Panc1 (cell line): ENCODE measurements around the gene ANP32E. TPM values are rescaled to one million over a fixed set of nuclear protein-coding genes. Genes with fewer than 3 reads are reported as not detected.

Experiments used
- ATAC-seq: fragments of 200-7000 bp; cut with Tn5 transposase; 2 replicates; pipeline ENCODE4 v1.9.1; 2020; ENCODE audit warnings: mild to moderate bottlenecking, moderate library complexity
- BruUV-seq: library from RNA; stranded (reverse); fragments of 400-500 nt; replicated peaks from 2 replicates; lab custom pipeline; 2021; lab: Mats Ljungman, UMichigan
- CTCF ChIA-PET: fragments of 300-600 bp; sonication (Branson Sonifier 250); formaldehyde crosslinking; loops from one replicate; lab custom pipeline; 2022; ENCODE audit warnings: antibody characterized with exemption; lab: Charles Lee
- POLR2A ChIA-PET: fragments of 300-600 bp; sonication (Branson Sonifier 250); formaldehyde crosslinking; loops from one replicate; lab custom pipeline; 2022; ENCODE audit warnings: antibody characterized with exemption; lab: Charles Lee
- DNase-seq: peaks from one replicate; pipeline ENCODE4 v3.0.0-alpha.2; 2010; ENCODE audit warnings: low read depth, low spot score
- H3K27ac ChIP-seq: 2 replicates; pipeline ENCODE4 v1.5.1; 2011; ENCODE audit warnings: mild to moderate bottlenecking, low read length, inconsistent platforms
- H3K27me3 ChIP-seq: fragments of 200-500 bp; sonication (Bioruptor generic); 2 replicates; pipeline ENCODE4 v1.6.0; 2014; ENCODE audit warnings: low read length, inconsistent platforms; ENCODE audit not compliant: control insufficient read depth, insufficient read depth
- H3K36me3 ChIP-seq: fragments of 200-500 bp; sonication (Bioruptor generic); 2 replicates; pipeline ENCODE4 v1.5.1; 2014; ENCODE audit warnings: inconsistent platforms, mild to moderate bottlenecking, low read length, moderate library complexity; ENCODE audit not compliant: control insufficient read depth, insufficient read depth
- H3K4me1 ChIP-seq: 2 replicates; pipeline ENCODE4 v1.5.1; 2011; ENCODE audit warnings: inconsistent platforms, mild to moderate bottlenecking, low read length, moderate library complexity; ENCODE audit not compliant: control insufficient read depth, insufficient read depth
- H3K4me3 ChIP-seq, 2 experiments: 2 replicates each; pipeline ENCODE4 v1.5.1; 2011 to 2012; ENCODE audit warnings: low read depth in 2 of 2, low read length in 2 of 2, mild to moderate bottlenecking in 2 of 2, inconsistent platforms in 1 of 2, moderate library complexity in 1 of 2
- H3K9me3 ChIP-seq: fragments of 200-500 bp; sonication (Bioruptor generic); 2 replicates; pipeline ENCODE4 v1.5.1; 2014; ENCODE audit warnings: low read depth, mild to moderate bottlenecking, inconsistent platforms, low read length, moderate library complexity; ENCODE audit not compliant: control insufficient read depth, insufficient read depth
- CTCF ChIP-seq: fragments of 450-650 bp; IDR thresholded peaks from 2 replicates; pipeline ENCODE4 v1.5.1; 2017; ENCODE audit warnings: mild to moderate bottlenecking
- POLR2AphosphoS5 ChIP-seq: IDR thresholded peaks from 2 replicates; pipeline ENCODE4 v1.6.1; 2012; ENCODE audit warnings: mild to moderate bottlenecking, low read depth, low read length, moderate library complexity
- REST ChIP-seq, 2 experiments: IDR thresholded peaks; 2 replicates each; pipeline ENCODE4 v1.6.1; 2011 to 2012; ENCODE audit warnings: low read depth in 2 of 2, control low read depth in 1 of 2, low read length in 1 of 2, mild to moderate bottlenecking in 1 of 2, moderate library complexity in 1 of 2; ENCODE audit not compliant: insufficient read depth in 1 of 2
- SIN3A ChIP-seq: IDR thresholded peaks from 2 replicates; pipeline ENCODE4 v1.6.1; 2012; ENCODE audit warnings: low read depth, mild to moderate bottlenecking, low read length, moderate library complexity, borderline replicate concordance; ENCODE audit not compliant: insufficient read depth
- TCF7L2 ChIP-seq: IDR thresholded peaks from 2 replicates; pipeline ENCODE4 v1.6.1; 2011; ENCODE audit warnings: mild to moderate bottlenecking, low read depth, low read length, inconsistent platforms
- in situ Hi-C: cut with HindIII; loops from 2 replicates; pipeline ENCODE4 v1.10.0; 2016; ENCODE audit warnings: low sequenced_read_pairs, low pct_unique_long_range_greater_than_20kb
- intact Hi-C: fragments of 100-400 bp; cut with micrococcal nuclease; formaldehyde crosslinking; loops from one replicate; pipeline ENCODE4 v1.10.0; 2022; ENCODE audit not compliant: unreplicated experiment
- total RNA-seq: library from RNA; stranded (reverse); gene quantifications from one replicate; pipeline ENCODE4 v1.2.1, GENCODE V29; 2021; ENCODE audit not compliant: unreplicated experiment

Gene ANP32E
- total RNA-seq, 1 experiment from 2014 or later, result 66.2 TPM

- ChIA-PET CTCF (no interaction called here), POLR2A (no interaction called here)
- Histone ChIP-seq H3K36me3 (peaks cover 8% of the 10 kb centered on the region; the same call in 1 of the 2 replicates), H3K27ac (peak overlapping the region; percentile 92), H3K4me1 (peaks cover 17% of the 10 kb centered on the region), H3K27me3 (no peaks in the 10 kb centered on the region), H3K9me3 (no peaks in the 10 kb centered on the region), H3K4me3 (peak overlapping the region; percentile 78 to 90)
- BruUV-seq, result no TSS peak
- in situ Hi-C loops, result no loop called here
- ATAC-seq (no peak), DNase-seq (no peak)
- TF ChIP-seq TCF7L2 (no peak), SIN3A (no peak), POLR2AphosphoS5 (no peak), REST (IDR thresholded peaks at IDR 0.05; ENCODE audit: insufficient read depth in 1 of 2, low read depth in 2 of 2, low read length in 1 of 2) (no peak), CTCF (no peak)
- intact Hi-C loops, result no loop called here
Measured at GRCh38 chr1:150236614-150237100, 745 bp upstream of the ANP32E start.

GRCh38 chr1:150235294-150235851 lies 539 bp downstream of the ANP32E start:
- no peak for DNase-seq
- H3K36me3 ChIP-seq, result peaks cover 8% of the 10 kb centered on the region; the same call in 1 of the 2 replicates
- CTCF ChIA-PET, result no interaction called here
- H3K4me1 ChIP-seq, result peaks cover 17% of the 10 kb centered on the region
- TSS peak; percentile 96 for BruUV-seq
- H3K27me3 ChIP-seq, result no peaks in the 10 kb centered on the region
- ATAC-seq, result no peak
- H3K4me3 ChIP-seq, result peak overlapping the region; percentile 78 to 90
- in situ Hi-C loops (no loop called here), intact Hi-C loops (no loop called here)
- no peaks in the 10 kb centered on the region for H3K9me3 ChIP-seq
- POLR2A ChIA-PET, result interaction anchor here (0.6 kb wide), 1 partner anchor 137 kb away, joined by 5 read pairs; no protein-coding TSS in a partner anchor
- H3K27ac ChIP-seq, result peak overlapping the region; percentile 92
- TF ChIP-seq TCF7L2 (no peak), SIN3A (0 out of 2 replicates have a peak, but pooled peaks have one; percentile 47)
